Stimulated activated CD4-positive, alpha-beta T cell treated with anti-CD3 and anti-CD28 coated beads, Interleukin-4, amount 100 ng/mL, for 24 hours (primary cell): Measurements from ENCODE around the gene TMEM117.

Experiments used
- DNase-seq: peaks from one replicate; pipeline ENCODE4 v3.0.0-alpha.2; 2020

The TMEM117 gene

DNA sequence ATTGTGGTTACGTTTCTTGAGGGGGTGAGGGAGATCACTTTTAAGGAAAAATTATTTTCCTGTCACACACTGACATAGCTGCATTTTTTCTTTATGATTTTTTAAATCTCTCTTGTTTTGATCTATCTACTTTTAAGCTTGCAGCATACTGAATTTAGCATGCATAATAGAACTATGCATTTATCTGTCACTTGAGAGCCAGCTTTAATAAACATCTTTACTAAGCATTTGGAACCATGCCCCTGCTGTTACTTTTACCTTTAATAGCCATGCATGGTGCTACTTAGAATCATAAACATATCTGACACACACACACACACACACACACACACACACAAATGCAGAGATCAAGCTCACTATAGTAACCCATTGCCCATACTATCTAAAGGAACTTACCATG, 554.0 kb downstream of the TMEM117 start:
- DNase-seq, result no peak

- no peak for DNase-seq
Observed at GRCh38 chr12:44397631-44398030, 561.8 kb downstream of the TMEM117 start.

- no peak for DNase-seq
Observed at GRCh38 chr12:44403185-44403584, 567.3 kb downstream of the TMEM117 start.

- no peak for DNase-seq
Observed at GRCh38 chr12:44405297-44405696, 569.4 kb downstream of the TMEM117 start.

DNA sequence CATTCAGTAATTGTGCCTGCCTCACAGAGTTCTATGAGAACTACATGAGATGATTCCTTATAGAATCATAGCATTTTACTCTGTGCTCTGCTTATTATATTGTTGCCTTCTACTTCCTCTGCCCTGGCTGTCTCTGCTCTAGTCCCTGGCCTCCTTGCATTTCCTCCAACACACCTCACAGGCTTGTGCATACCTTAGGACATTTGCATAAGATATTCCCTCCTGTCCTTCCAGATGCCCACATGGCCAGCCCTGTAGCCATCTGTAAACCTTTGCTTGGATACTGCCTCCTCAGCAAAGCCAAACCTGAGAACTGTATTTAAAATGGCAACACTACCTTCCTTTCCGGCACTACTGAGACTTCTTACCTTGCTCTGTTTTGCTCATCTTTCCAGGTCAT, 586.7 kb downstream of the TMEM117 start:
- no peak for DNase-seq

- no peak for DNase-seq
Observed at GRCh38 chr12:44428825-44429224, 592.9 kb downstream of the TMEM117 start.

GRCh38 chr12:44431647-44432343, 595.9 kb downstream of the TMEM117 start:
- no peak for DNase-seq

GRCh38 chr12:44433659-44434058, 597.8 kb downstream of the TMEM117 start:
- no peak for DNase-seq

GRCh38 chr12:44436756-44437155, 600.9 kb downstream of the TMEM117 start:
- no peak for DNase-seq
